ENCODE measurements around the gene SCAMP4. TPM values are rescaled to one million over a fixed set of nuclear protein-coding genes. Genes with fewer than 3 reads are reported as not detected.
A peak's percentile ranks its signal among the peaks of the same experiment; 100 is the strongest.
"Not testable (repeated sequence)": the region's sequence is repeated elsewhere in the genome, so short reads cannot be mapped to it uniquely, and the experiment has no call there.

The SCAMP4 gene
- total RNA-seq, 1 donor from 2014 or later: 76.9 TPM

- H3K4me1 Mint-ChIP-seq (ENCODE audit: unreplicated experiment): peaks cover 26% of the 10 kb centered on the region
- DNase-seq (ENCODE audit: extremely low spot score, unreplicated experiment): no peak
- H3K27me3 Mint-ChIP-seq: no peaks in the 10 kb centered on the region
- H3K4me3 Mint-ChIP-seq: peak overlapping the region; percentile 98
- peak overlapping the region; percentile 95 for H3K27ac Mint-ChIP-seq
- TF ChIP-seq CTCF (conservative IDR thresholded peaks at IDR 0.05): no peak
- H3K9me3 Mint-ChIP-seq: no peaks in the 10 kb centered on the region
- H3K36me3 Mint-ChIP-seq: peaks cover 4% of the 10 kb centered on the region
Observed at GRCh38 chr19:1882089-1882785, 23.0 kb upstream of the SCAMP4 start.

GRCh38 chr19:1882786-1883692 lies 22.2 kb upstream of the SCAMP4 start:
- H3K4me1 Mint-ChIP-seq (ENCODE audit: unreplicated experiment): peaks cover 30% of the 10 kb centered on the region
- peak overlapping the region; percentile 95 for H3K27ac Mint-ChIP-seq
- no peak for TF ChIP-seq CTCF (conservative IDR thresholded peaks at IDR 0.05)
- H3K36me3 Mint-ChIP-seq: peaks cover 4% of the 10 kb centered on the region
- H3K4me3 Mint-ChIP-seq: peak overlapping the region; percentile 98
- DNase-seq (ENCODE audit: extremely low spot score, unreplicated experiment): no peak
- no peaks in the 10 kb centered on the region for H3K9me3 Mint-ChIP-seq
- H3K27me3 Mint-ChIP-seq: no peaks in the 10 kb centered on the region

- Mint-ChIP-seq H3K27me3 (no peaks in the 10 kb centered on the region), H3K9me3 (no peaks in the 10 kb centered on the region), H3K4me3 (peak overlapping the region; percentile 98), H3K27ac (peak overlapping the region; percentile 95), H3K36me3 (peaks cover 4% of the 10 kb centered on the region), H3K4me1 (ENCODE audit: unreplicated experiment) (peaks cover 30% of the 10 kb centered on the region)
- TF ChIP-seq CTCF (conservative IDR thresholded peaks at IDR 0.05): no peak
- no peak for DNase-seq (ENCODE audit: extremely low spot score, unreplicated experiment)
Observed at GRCh38 chr19:1883784-1884183, 21.4 kb upstream of the SCAMP4 start.

- H3K4me1 Mint-ChIP-seq (ENCODE audit: unreplicated experiment): peaks cover 30% of the 10 kb centered on the region
- H3K9me3 Mint-ChIP-seq: no peaks in the 10 kb centered on the region
- no peak for TF ChIP-seq CTCF (conservative IDR thresholded peaks at IDR 0.05)
- DNase-seq (ENCODE audit: extremely low spot score, unreplicated experiment): no peak
- no peaks in the 10 kb centered on the region for H3K27me3 Mint-ChIP-seq
- H3K36me3 Mint-ChIP-seq: peaks cover 4% of the 10 kb centered on the region
- H3K4me3 Mint-ChIP-seq: peak overlapping the region; percentile 98
- H3K27ac Mint-ChIP-seq: peak overlapping the region; percentile 95
Observed at GRCh38 chr19:1884291-1884718, 20.9 kb upstream of the SCAMP4 start.

GRCh38 chr19:1884719-1885334 lies 20.4 kb upstream of the SCAMP4 start:
- no peaks in the 10 kb centered on the region for H3K9me3 Mint-ChIP-seq

GRCh38 chr19:1885398-1886119 lies 19.6 kb upstream of the SCAMP4 start, which contains the start of gene ABHD17A:
Gene ABHD17A (minus strand): TSS chr19:1885496. CDS start chr19:1881566, 3,930 bp downstream.
- Mint-ChIP-seq H3K4me1 (ENCODE audit: unreplicated experiment) (peaks cover 30% of the 10 kb centered on the region), H3K4me3 (peak within 1 kb of the TSS; percentile 98), H3K27ac (peak within 1 kb of the TSS; percentile 95)
- H3K9me3 Mint-ChIP-seq, H3K27me3 Mint-ChIP-seq, H3K36me3 Mint-ChIP-seq: not testable (repeated sequence)
- DNase-seq (ENCODE audit: extremely low spot score, unreplicated experiment): peak; percentile 95

More at GRCh38 chr19:1884719-1885334, 20.4 kb upstream of the SCAMP4 start:
- Mint-ChIP-seq H3K27ac (peak overlapping the region; percentile 95), H3K27me3 (no peaks in the 10 kb centered on the region), H3K4me1 (ENCODE audit: unreplicated experiment) (peaks cover 30% of the 10 kb centered on the region), H3K4me3 (peak overlapping the region; percentile 98), H3K36me3 (peaks cover 4% of the 10 kb centered on the region)
- DNase-seq (ENCODE audit: extremely low spot score, unreplicated experiment): no peak
- TF ChIP-seq CTCF (conservative IDR thresholded peaks at IDR 0.05): no peak

- not testable (repeated sequence) for H3K36me3 Mint-ChIP-seq; H3K27ac Mint-ChIP-seq; H3K9me3 Mint-ChIP-seq; H3K27me3 Mint-ChIP-seq; H3K4me3 Mint-ChIP-seq; DNase-seq (ENCODE audit: extremely low spot score, unreplicated experiment)
- H3K4me1 Mint-ChIP-seq (ENCODE audit: unreplicated experiment): peaks cover 30% of the 10 kb centered on the region
Observed at GRCh38 chr19:1886360-1886759, 18.8 kb upstream of the SCAMP4 start.

All from type B pancreatic cell (in vitro differentiated cells).